Measurements from ENCODE around the gene ZDHHC6.

The ZDHHC6 gene

DNA sequence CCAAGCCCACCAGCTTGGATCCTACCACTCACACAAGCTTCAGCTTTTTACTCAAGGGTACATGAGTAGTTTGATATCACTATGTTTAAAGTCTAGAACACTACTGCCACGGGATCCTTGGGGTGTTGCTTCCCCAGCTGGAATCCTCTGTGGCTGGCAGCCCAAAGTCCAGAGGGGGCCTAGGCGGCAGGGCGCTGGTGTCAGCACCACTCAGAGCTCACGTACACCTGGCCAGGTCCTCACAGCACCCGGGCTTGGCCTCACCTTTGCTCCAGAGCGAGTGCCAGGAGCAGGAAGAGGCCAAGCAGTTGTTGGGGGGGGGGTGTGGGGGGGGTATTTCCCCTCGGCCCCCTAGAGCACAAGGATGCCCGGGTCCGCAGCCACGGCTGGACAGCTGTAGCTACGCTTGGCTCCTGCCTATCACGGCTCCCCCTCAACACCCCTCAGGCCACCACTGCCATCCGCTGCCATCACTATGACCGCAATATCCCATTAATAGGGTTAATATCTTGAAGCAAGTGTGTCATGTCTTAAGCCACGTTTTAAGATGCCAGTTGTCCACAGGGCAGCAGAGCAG is 17.0 kb downstream of the ZDHHC6 start:
- no peaks in the 10 kb centered on the region for H3K4me1 ChIP-seq (ENCODE audit: low read length)

DNA sequence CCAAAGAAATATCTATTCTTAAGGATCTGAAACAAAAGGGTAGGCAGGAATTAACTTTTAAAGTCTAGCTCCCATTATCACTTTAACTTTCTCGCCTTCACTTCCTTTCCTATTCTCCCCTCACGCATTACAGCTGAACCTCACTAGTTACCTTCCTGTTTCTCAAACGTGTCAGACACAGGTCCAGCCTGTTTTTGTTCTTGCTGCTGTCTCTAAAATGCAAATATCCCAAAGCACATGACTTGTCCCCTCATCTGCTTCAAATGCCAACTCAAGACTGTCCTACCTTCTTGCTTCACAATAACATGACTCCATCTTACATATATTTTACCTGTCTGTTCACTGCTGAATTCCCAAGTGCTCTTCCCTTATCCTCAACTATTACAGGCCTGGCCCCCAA is 17.6 kb downstream of the ZDHHC6 start:
- H3F3A ChIP-seq (ENCODE audit: insufficient read depth, low read length): no peaks in the 10 kb centered on the region; the same call in 1 of the 2 replicates
- H3K4me3 ChIP-seq (ENCODE audit: low read length): no peak overlapping the region
- H3K4me1 ChIP-seq (ENCODE audit: low read length): no peaks in the 10 kb centered on the region
- no peak for DNase-seq
- no peaks in the 10 kb centered on the region for H3K9me3 ChIP-seq (replicated peaks; ENCODE audit: insufficient read depth, low read length)
- H3K9me2 ChIP-seq (replicated peaks; ENCODE audit: insufficient read depth, low read length): no peaks in the 10 kb centered on the region
- H3K79me2 ChIP-seq (ENCODE audit: low read length): no peaks in the 10 kb centered on the region
- no peak overlapping the region for H3K9ac ChIP-seq (ENCODE audit: low read length)
- H3K4me2 ChIP-seq (ENCODE audit: low read depth, low read length): no peak overlapping the region
- H3K36me3 ChIP-seq (replicated peaks; ENCODE audit: insufficient read depth, low read length): no peaks in the 10 kb centered on the region; the same call in none of the 2 replicates
- no peak overlapping the region for H3K27ac ChIP-seq (ENCODE audit: low read length)
- no peaks in the 10 kb centered on the region for H3K27me3 ChIP-seq (replicated peaks; ENCODE audit: insufficient read depth, low read length)
- H4K20me1 ChIP-seq (ENCODE audit: insufficient read depth, low read length): no peaks in the 10 kb centered on the region
- TF ChIP-seq EZH2 (optimal IDR thresholded peaks at IDR 0.05; ENCODE audit: low read depth, low read length): no peak
- TF ChIP-seq, protein P1, sequence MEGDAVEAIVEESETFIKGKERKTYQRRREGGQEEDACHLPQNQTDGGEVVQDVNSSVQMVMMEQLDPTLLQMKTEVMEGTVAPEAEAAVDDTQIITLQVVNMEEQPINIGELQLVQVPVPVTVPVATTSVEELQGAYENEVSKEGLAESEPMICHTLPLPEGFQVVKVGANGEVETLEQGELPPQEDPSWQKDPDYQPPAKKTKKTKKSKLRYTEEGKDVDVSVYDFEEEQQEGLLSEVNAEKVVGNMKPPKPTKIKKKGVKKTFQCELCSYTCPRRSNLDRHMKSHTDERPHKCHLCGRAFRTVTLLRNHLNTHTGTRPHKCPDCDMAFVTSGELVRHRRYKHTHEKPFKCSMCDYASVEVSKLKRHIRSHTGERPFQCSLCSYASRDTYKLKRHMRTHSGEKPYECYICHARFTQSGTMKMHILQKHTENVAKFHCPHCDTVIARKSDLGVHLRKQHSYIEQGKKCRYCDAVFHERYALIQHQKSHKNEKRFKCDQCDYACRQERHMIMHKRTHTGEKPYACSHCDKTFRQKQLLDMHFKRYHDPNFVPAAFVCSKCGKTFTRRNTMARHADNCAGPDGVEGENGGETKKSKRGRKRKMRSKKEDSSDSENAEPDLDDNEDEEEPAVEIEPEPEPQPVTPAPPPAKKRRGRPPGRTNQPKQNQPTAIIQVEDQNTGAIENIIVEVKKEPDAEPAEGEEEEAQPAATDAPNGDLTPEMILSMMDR (IDR thresholded peaks at IDR 0.05; ENCODE audit: low read length): no peak
- no peak for TF ChIP-seq EZH2phosphoT487 (IDR thresholded peaks at IDR 0.05; ENCODE audit: low read length)
- no peak overlapping the region for H2AFZ ChIP-seq (ENCODE audit: low read length)

More for the DNA sequence above, 17.0 kb downstream of the ZDHHC6 start:
- no peaks in the 10 kb centered on the region for H3K27me3 ChIP-seq (replicated peaks; ENCODE audit: insufficient read depth, low read length)
- no peak overlapping the region for H3K9ac ChIP-seq (ENCODE audit: low read length)
- no peak overlapping the region for H3K27ac ChIP-seq (ENCODE audit: low read length)
- TF ChIP-seq EZH2 (optimal IDR thresholded peaks at IDR 0.05; ENCODE audit: low read depth, low read length): no peak
- TF ChIP-seq, protein P1 (IDR thresholded peaks at IDR 0.05; ENCODE audit: low read length): no peak
- no peak for TF ChIP-seq EZH2phosphoT487 (IDR thresholded peaks at IDR 0.05; ENCODE audit: low read length)
- no peak overlapping the region for H3K4me2 ChIP-seq (ENCODE audit: low read depth, low read length)
- no peaks in the 10 kb centered on the region for H3K9me2 ChIP-seq (replicated peaks; ENCODE audit: insufficient read depth, low read length)
- no peak overlapping the region for H3K4me3 ChIP-seq (ENCODE audit: low read length)
- no peaks in the 10 kb centered on the region; the same call in 1 of the 2 replicates for H3F3A ChIP-seq (ENCODE audit: insufficient read depth, low read length)
- no peak for DNase-seq
- H3K79me2 ChIP-seq (ENCODE audit: low read length): no peaks in the 10 kb centered on the region
- no peaks in the 10 kb centered on the region for H4K20me1 ChIP-seq (ENCODE audit: insufficient read depth, low read length)
- no peaks in the 10 kb centered on the region for H3K9me3 ChIP-seq (replicated peaks; ENCODE audit: insufficient read depth, low read length)
- no peaks in the 10 kb centered on the region; the same call in none of the 2 replicates for H3K36me3 ChIP-seq (replicated peaks; ENCODE audit: insufficient read depth, low read length)
- no peak overlapping the region for H2AFZ ChIP-seq (ENCODE audit: low read length)

DNA sequence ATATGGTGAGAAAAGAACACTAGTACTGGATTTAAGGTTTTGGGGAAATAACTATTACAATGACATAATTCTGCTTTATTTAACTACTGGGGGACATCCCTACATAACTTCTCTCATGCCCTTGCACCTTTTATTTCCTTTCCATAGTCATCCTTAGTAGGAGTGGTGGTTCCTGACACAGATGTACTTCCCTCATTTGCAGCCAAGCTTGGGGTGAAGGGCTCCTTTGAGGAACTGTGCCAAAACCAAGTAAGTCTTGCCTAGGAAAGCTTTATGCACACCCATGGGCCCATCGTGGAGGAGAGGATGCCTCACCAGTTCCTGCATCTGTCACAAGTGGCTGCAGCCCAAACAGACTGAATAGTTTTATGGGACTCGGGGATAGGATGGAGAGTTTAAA is 20.6 kb downstream of the ZDHHC6 start:
- TF ChIP-seq EZH2 (optimal IDR thresholded peaks at IDR 0.05; ENCODE audit: low read depth, low read length): no peak
- no peak for TF ChIP-seq EZH2phosphoT487 (IDR thresholded peaks at IDR 0.05; ENCODE audit: low read length)
- TF ChIP-seq, protein P1 (IDR thresholded peaks at IDR 0.05; ENCODE audit: low read length): no peak
- Histone ChIP-seq H3K36me3 (replicated peaks; ENCODE audit: insufficient read depth, low read length) (no peaks in the 10 kb centered on the region; the same call in none of the 2 replicates), H3K27me3 (replicated peaks; ENCODE audit: insufficient read depth, low read length) (no peaks in the 10 kb centered on the region), H3K4me1 (ENCODE audit: low read length) (no peaks in the 10 kb centered on the region), H3K4me2 (ENCODE audit: low read depth, low read length) (no peak overlapping the region), H3K9me2 (replicated peaks; ENCODE audit: insufficient read depth, low read length) (no peaks in the 10 kb centered on the region), H3K27ac (ENCODE audit: low read length) (no peak overlapping the region), H3K79me2 (ENCODE audit: low read length) (no peaks in the 10 kb centered on the region), H2AFZ (ENCODE audit: low read length) (no peak overlapping the region), H3F3A (ENCODE audit: insufficient read depth, low read length) (no peaks in the 10 kb centered on the region; the same call in 1 of the 2 replicates), H4K20me1 (ENCODE audit: insufficient read depth, low read length) (no peaks in the 10 kb centered on the region), H3K9ac (ENCODE audit: low read length) (no peak overlapping the region), H3K4me3 (ENCODE audit: low read length) (no peak overlapping the region), H3K9me3 (replicated peaks; ENCODE audit: insufficient read depth, low read length) (no peaks in the 10 kb centered on the region)
- DNase-seq: no peak
